Measurements from ENCODE around the gene DDIT4.
"Not testable (repeated sequence)": the region's sequence is repeated elsewhere in the genome, so short reads cannot be mapped to it uniquely, and the experiment has no call there.

DDIT4 gene

GRCh38 chr10:72298592-72299519, 25.1 kb downstream of the DDIT4 start:
- Histone ChIP-seq H3K27me3 (ENCODE audit: insufficient read depth, low read length) (no peaks in the 10 kb centered on the region), H3K36me3 (ENCODE audit: insufficient read depth, low read length) (no peaks in the 10 kb centered on the region), H2AFZ (ENCODE audit: low read depth, low read length) (no peak overlapping the region), H3K4me1 (ENCODE audit: insufficient read depth, low read length) (peaks cover 15% of the 10 kb centered on the region), H3K9me3 (ENCODE audit: low read length) (no peaks in the 10 kb centered on the region), H3K4me3 (ENCODE audit: low read length) (no peak overlapping the region)

DNA sequence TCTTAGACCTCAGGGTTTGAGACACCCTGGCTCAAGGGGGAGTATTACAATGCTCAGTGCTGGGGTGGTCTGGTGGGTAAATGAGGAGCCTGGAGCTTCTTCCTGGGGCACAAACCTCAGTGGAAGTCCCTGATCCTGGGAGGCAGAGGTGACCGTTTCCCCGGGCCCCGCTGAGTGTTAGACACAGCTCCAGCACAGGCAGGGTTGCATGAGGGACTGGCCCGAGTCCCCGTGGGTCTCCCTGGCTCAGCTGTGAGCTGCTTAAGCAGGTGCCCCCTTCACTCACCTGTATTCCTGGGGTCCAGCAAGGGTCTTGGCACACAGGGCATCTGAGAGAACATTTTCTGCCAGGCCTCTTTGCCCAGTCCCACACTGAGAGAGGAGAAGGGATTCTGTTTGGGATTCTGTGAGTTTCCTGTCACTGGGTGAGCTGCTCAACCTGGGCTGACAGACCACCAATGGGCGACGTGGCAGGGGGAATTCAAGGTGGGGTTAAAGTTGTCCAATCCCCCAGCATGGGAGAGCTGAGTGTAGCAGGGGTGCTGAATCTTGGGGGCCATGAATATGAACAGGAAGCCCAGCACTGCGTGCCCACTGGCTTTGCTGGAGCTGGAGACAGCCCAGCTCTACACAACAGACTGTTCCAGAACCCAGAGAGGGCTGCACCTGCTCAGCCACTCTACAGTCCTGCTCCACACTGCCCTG, 29.9 kb downstream of the DDIT4 start:
- H3K4me1 ChIP-seq (ENCODE audit: insufficient read depth, low read length) = peaks cover 4% of the 10 kb centered on the region
- no peaks in the 10 kb centered on the region for H3K27me3 ChIP-seq (ENCODE audit: insufficient read depth, low read length)
- H3K4me3 ChIP-seq (ENCODE audit: low read length) = no peak overlapping the region
- H2AFZ ChIP-seq (ENCODE audit: low read depth, low read length) = no peak overlapping the region
- no peaks in the 10 kb centered on the region for H3K9me3 ChIP-seq (ENCODE audit: low read length)
- H3K36me3 ChIP-seq (ENCODE audit: insufficient read depth, low read length) = no peaks in the 10 kb centered on the region

- no peaks in the 10 kb centered on the region for H3K4me1 ChIP-seq (ENCODE audit: insufficient read depth, low read length)
- H3K9me3 ChIP-seq (ENCODE audit: low read length) = no peaks in the 10 kb centered on the region
- no peaks in the 10 kb centered on the region for H3K36me3 ChIP-seq (ENCODE audit: insufficient read depth, low read length)
- no peak overlapping the region for H2AFZ ChIP-seq (ENCODE audit: low read depth, low read length)
- no peak overlapping the region for H3K4me3 ChIP-seq (ENCODE audit: low read length)
- no peaks in the 10 kb centered on the region for H3K27me3 ChIP-seq (ENCODE audit: insufficient read depth, low read length)
Measured at GRCh38 chr10:72306215-72306760, 32.6 kb downstream of the DDIT4 start.

DNA sequence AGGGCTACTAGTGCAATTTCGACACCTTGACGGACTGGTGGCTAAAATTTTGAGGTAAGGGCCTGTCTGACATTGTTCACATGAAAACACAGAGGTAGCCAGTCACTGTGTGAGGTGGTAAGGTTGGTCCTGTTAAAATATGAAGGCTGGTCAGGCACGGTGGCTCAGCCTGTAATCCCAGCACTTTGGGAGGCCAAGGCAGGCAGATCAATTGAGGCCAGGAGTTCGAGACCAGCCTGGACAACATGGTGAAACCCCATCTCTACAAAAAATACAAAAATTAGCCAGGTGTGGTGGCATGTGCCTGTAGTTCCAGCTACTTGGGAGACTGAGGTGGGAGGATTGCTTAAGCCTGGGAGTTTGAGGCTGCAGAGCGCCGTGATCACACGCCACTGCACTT, 34.0 kb downstream of the DDIT4 start:
- H3K4me3 ChIP-seq (ENCODE audit: low read length); H2AFZ ChIP-seq (ENCODE audit: low read depth, low read length); H3K36me3 ChIP-seq (ENCODE audit: insufficient read depth, low read length); H3K9me3 ChIP-seq (ENCODE audit: low read length); H3K27me3 ChIP-seq (ENCODE audit: insufficient read depth, low read length); H3K4me1 ChIP-seq (ENCODE audit: insufficient read depth, low read length): not testable (repeated sequence)

DNA sequence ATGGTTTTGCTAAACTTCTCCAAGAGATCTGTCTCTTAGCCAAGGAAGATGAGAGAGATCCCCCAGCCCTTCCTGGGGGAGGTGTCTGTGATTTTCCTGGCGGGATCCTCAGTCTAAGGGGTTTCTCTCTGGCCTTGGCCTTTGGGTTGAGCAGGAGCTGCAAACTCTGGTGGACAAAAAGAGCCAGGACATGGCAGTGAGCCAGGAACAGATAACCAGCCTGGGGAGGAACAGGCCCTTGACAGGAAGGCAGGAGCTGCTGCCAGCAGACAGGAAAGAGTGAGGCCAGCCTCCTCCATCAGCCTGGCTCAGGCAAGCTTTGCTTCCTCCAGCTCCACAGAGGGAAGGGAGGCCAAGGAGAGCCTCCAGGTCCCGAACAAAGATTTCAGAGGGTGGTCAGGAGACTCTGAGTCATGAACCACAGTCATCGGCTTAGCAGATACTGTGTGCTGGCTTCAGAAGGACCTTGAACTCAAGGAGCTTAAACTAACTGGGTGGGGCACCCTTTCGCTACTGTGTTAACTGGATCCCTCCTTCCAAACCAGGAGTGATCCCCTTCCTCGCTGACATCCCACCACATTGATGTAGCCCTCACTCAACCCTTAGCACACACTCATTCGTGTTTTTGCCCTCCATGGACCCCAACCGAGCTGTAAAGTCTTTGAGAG, 34.7 kb downstream of the DDIT4 start:
- Histone ChIP-seq H3K9me3 (ENCODE audit: low read length) (no peaks in the 10 kb centered on the region), H3K4me3 (ENCODE audit: low read length) (no peak overlapping the region), H3K36me3 (ENCODE audit: insufficient read depth, low read length) (no peaks in the 10 kb centered on the region), H3K4me1 (ENCODE audit: insufficient read depth, low read length) (no peaks in the 10 kb centered on the region), H2AFZ (ENCODE audit: low read depth, low read length) (no peak overlapping the region), H3K27me3 (ENCODE audit: insufficient read depth, low read length) (no peaks in the 10 kb centered on the region)

- H3K36me3 ChIP-seq (ENCODE audit: insufficient read depth, low read length) = no peaks in the 10 kb centered on the region
- H2AFZ ChIP-seq (ENCODE audit: low read depth, low read length) = no peak overlapping the region
- H3K27me3 ChIP-seq (ENCODE audit: insufficient read depth, low read length) = no peaks in the 10 kb centered on the region
- H3K4me3 ChIP-seq (ENCODE audit: low read length) = no peak overlapping the region
- H3K4me1 ChIP-seq (ENCODE audit: insufficient read depth, low read length) = no peaks in the 10 kb centered on the region
- no peaks in the 10 kb centered on the region for H3K9me3 ChIP-seq (ENCODE audit: low read length)
Measured at GRCh38 chr10:72309290-72310240, 35.8 kb downstream of the DDIT4 start.

DNA sequence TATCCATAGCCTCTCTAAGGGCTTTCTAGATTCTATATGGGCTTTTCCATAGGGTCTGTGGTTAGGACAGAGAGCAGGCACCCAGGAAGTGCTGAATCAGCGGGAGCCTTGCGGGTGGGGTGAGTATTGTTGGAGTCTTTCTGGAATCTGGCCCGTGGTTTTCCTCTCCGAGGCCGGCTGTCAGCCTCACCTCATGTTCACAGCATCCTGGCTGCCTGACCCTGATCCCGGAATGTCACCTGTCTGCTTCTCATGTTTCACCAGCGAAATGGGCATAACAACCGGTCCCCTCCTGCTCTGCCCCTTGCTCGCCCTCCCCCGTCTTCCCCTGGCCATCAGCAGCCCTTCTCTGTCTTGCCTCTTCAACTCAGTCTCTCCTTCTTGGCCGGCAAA, 36.5 kb downstream of the DDIT4 start:
- Histone ChIP-seq H2AFZ (ENCODE audit: low read depth, low read length) (no peak overlapping the region), H3K27me3 (ENCODE audit: insufficient read depth, low read length) (no peaks in the 10 kb centered on the region), H3K4me1 (ENCODE audit: insufficient read depth, low read length) (no peaks in the 10 kb centered on the region), H3K4me3 (ENCODE audit: low read length) (no peak overlapping the region), H3K9me3 (ENCODE audit: low read length) (no peaks in the 10 kb centered on the region), H3K36me3 (ENCODE audit: insufficient read depth, low read length) (no peaks in the 10 kb centered on the region)

DNA sequence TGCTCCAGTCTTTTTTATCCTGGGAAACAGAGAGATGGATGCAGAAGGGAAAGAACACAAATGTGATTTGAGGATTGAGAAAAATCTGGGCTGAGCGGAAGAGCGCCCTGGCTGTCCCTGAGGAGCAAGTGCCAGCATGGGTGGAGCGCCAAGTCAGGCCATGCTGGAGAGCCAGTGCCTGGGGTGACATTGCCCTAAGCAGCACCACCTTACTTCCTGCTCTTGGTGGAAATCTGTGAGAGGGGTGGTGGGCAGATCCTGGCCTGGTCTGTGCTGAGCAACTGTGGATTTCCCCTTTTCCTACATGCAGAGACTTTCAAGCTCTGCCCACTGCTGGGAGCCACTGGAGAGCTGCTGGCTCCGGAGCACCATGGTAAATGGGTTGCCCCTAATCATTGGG, 36.9 kb downstream of the DDIT4 start:
- no peak overlapping the region for H2AFZ ChIP-seq (ENCODE audit: low read depth, low read length)
- H3K27me3 ChIP-seq (ENCODE audit: insufficient read depth, low read length) = no peaks in the 10 kb centered on the region
- no peaks in the 10 kb centered on the region for H3K9me3 ChIP-seq (ENCODE audit: low read length)
- peaks cover under 1% of the 10 kb centered on the region for H3K4me1 ChIP-seq (ENCODE audit: insufficient read depth, low read length)
- no peaks in the 10 kb centered on the region for H3K36me3 ChIP-seq (ENCODE audit: insufficient read depth, low read length)
- H3K4me3 ChIP-seq (ENCODE audit: low read length) = no peak overlapping the region

DNA sequence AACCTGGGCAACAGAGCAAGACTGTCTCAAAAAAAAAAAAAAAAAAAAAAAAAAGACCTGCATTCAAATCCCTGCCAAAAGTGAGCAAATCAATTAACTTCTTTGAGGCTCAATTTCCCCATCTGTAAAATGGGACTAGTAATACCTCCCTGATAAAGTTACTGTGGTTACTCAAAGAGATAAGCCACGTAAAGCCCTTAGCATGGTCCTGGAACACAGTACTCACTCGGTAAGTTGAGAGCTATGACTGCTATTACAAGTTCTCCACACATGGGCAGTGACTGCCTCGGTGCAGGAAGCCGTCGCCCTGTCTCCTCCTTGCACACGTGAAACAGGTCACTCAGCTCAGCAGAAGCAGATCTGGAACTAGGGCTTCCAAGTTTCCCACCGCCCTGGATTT, 37.9 kb downstream of the DDIT4 start:
- Histone ChIP-seq H2AFZ (ENCODE audit: low read depth, low read length) (no peak overlapping the region), H3K27me3 (ENCODE audit: insufficient read depth, low read length) (no peaks in the 10 kb centered on the region), H3K9me3 (ENCODE audit: low read length) (no peaks in the 10 kb centered on the region), H3K4me3 (ENCODE audit: low read length) (no peak overlapping the region), H3K36me3 (ENCODE audit: insufficient read depth, low read length) (no peaks in the 10 kb centered on the region), H3K4me1 (ENCODE audit: insufficient read depth, low read length) (peaks cover 4% of the 10 kb centered on the region)

GRCh38 chr10:72312865-72313391, 39.2 kb downstream of the DDIT4 start:
- no peak overlapping the region for H3K4me3 ChIP-seq (ENCODE audit: low read length)
- H3K27me3 ChIP-seq (ENCODE audit: insufficient read depth, low read length) = no peaks in the 10 kb centered on the region

GRCh38 chr10:72314263-72314662, 40.5 kb downstream of the DDIT4 start:
- H3K36me3 ChIP-seq (ENCODE audit: insufficient read depth, low read length) = no peaks in the 10 kb centered on the region
- no peaks in the 10 kb centered on the region for H3K27me3 ChIP-seq (ENCODE audit: insufficient read depth, low read length)
- no peak overlapping the region for H2AFZ ChIP-seq (ENCODE audit: low read depth, low read length)
- peaks cover 7% of the 10 kb centered on the region for H3K4me1 ChIP-seq (ENCODE audit: insufficient read depth, low read length)
- no peaks in the 10 kb centered on the region for H3K9me3 ChIP-seq (ENCODE audit: low read length)
- no peak overlapping the region for H3K4me3 ChIP-seq (ENCODE audit: low read length)

More at GRCh38 chr10:72312865-72313391, 39.2 kb downstream of the DDIT4 start:
- H3K4me1 ChIP-seq (ENCODE audit: insufficient read depth, low read length) = peaks cover 4% of the 10 kb centered on the region
- H3K36me3 ChIP-seq (ENCODE audit: insufficient read depth, low read length) = no peaks in the 10 kb centered on the region
- no peak overlapping the region for H2AFZ ChIP-seq (ENCODE audit: low read depth, low read length)
- no peaks in the 10 kb centered on the region for H3K9me3 ChIP-seq (ENCODE audit: low read length)

DNA sequence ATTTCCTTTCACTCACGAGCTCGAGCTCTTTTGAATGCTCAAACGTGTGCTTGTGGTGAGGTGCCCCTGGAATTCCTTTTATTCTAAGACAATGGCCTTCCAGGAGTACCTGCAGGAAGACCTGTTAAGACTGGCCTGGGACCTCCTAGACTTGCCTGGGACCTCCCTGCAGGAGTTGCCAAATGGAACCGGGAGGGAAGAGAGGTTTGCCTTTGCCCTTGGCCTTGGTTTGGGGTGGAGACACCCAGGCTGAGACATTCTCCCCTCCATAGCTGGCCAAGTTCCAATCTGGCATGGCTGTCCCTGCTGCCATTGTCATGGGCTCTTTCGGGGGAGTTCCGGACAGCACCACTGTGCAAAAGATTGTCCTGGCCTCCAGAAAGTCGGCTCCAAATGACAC, 41.3 kb downstream of the DDIT4 start:
- Histone ChIP-seq H3K36me3 (ENCODE audit: insufficient read depth, low read length) (no peaks in the 10 kb centered on the region), H2AFZ (ENCODE audit: low read depth, low read length) (no peak overlapping the region), H3K4me3 (ENCODE audit: low read length) (no peak overlapping the region), H3K27me3 (ENCODE audit: insufficient read depth, low read length) (no peaks in the 10 kb centered on the region), H3K9me3 (ENCODE audit: low read length) (no peaks in the 10 kb centered on the region), H3K4me1 (ENCODE audit: insufficient read depth, low read length) (peaks cover 13% of the 10 kb centered on the region)

Data from neuron (in vitro differentiated cells).